ENCODE measurements around the gene ANKRD31. TPM values are rescaled to one million over a fixed set of nuclear protein-coding genes. Genes with fewer than 3 reads are reported as not detected.

ANKRD31 gene
- polyA plus RNA-seq, 2 of the 4 experiments (the other 2 are of a cell fraction) = 0.15 to 0.49 TPM

DNA sequence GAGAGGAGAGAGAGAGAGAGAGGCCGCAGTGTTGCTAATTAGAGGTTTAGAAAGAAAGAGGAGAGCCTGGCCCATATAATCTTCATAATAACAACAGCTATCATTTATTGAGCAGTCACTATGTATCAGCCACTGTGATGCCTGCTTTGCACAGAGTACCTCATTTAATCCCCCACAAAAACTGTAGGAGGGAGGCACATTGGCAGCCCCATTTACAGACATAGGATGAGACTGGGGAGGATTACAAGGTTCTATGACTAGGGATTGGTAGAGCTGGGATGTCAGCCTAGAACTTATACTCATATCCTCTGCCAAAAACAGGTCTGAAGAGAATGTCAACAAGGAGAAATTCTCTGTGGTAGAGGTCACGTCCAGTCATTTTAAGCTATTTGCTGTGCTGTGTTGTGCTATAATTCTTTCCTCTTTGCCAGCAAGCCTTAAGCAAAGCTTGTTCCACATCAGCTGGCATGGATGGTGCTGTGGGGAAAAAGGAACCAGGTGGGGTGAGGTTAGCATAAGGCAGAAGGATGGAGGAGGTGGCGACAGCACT, 177.6 kb downstream of the ANKRD31 start:
- DNase-seq (ENCODE audit: low read depth in 1 of 2, low spot score in 1 of 2) = no peak
- POLR2A ChIA-PET = no interaction called here
- H3K4me1 ChIP-seq = peaks cover 3% of the 10 kb centered on the region; the same call in 1 of the 3 replicates
- CTCF ChIA-PET = interaction anchor here (1.0 to 2.5 kb wide), 3 partner anchors 9 to 14 kb away, joined by 3 to 9 read pairs (median 3); no protein-coding TSS in a partner anchor
- 78% methylated on average over 3 of the region's 3 CpGs for WGBS (ENCODE audit: missing lambda C conversion rate)
- TF ChIP-seq CBX2 (IDR thresholded peaks at IDR 0.05; ENCODE audit: borderline replicate concordance, low read depth) (no peak), RCOR1 (IDR thresholded peaks at IDR 0.05; ENCODE audit: low read depth, low read length) (no peak), HOXA7 (CRISPR knock-in tag; IDR thresholded peaks at IDR 0.05) (no peak), RFX5 (IDR thresholded peaks at IDR 0.05) (no peak), POLR2AphosphoS2 (conservative IDR thresholded peaks at IDR 0.05; ENCODE audit: low read length) (no peak), ZC3H11A (IDR thresholded peaks at IDR 0.05) (no peak), NFE2L2 (conservative IDR thresholded peaks at IDR 0.05; ENCODE audit: low read length) (no peak), HEYL (CRISPR knock-in tag; IDR thresholded peaks at IDR 0.05) (no peak), EP300 (IDR thresholded peaks at IDR 0.05) (no peak), JUNB (IDR thresholded peaks at IDR 0.05) (no peak), JUN (IDR thresholded peaks at IDR 0.05) (no peak), KDM1A (IDR thresholded peaks at IDR 0.05; ENCODE audit: low read depth) (no peak)
- TF ChIP-seq, protein P1, sequence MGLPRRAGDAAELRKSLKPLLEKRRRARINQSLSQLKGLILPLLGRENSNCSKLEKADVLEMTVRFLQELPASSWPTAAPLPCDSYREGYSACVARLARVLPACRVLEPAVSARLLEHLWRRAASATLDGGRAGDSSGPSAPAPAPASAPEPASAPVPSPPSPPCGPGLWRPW (IDR thresholded peaks at IDR 0.05) = no peak
- TF ChIP-seq, protein P2, sequence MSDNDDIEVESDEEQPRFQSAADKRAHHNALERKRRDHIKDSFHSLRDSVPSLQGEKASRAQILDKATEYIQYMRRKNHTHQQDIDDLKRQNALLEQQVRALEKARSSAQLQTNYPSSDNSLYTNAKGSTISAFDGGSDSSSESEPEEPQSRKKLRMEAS (IDR thresholded peaks at IDR 0.05) = no peak
- TF ChIP-seq, protein P3, sequence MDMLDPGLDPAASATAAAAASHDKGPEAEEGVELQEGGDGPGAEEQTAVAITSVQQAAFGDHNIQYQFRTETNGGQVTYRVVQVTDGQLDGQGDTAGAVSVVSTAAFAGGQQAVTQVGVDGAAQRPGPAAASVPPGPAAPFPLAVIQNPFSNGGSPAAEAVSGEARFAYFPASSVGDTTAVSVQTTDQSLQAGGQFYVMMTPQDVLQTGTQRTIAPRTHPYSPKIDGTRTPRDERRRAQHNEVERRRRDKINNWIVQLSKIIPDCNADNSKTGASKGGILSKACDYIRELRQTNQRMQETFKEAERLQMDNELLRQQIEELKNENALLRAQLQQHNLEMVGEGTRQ (IDR thresholded peaks at IDR 0.05) = no peak
- TF ChIP-seq, protein P4, sequence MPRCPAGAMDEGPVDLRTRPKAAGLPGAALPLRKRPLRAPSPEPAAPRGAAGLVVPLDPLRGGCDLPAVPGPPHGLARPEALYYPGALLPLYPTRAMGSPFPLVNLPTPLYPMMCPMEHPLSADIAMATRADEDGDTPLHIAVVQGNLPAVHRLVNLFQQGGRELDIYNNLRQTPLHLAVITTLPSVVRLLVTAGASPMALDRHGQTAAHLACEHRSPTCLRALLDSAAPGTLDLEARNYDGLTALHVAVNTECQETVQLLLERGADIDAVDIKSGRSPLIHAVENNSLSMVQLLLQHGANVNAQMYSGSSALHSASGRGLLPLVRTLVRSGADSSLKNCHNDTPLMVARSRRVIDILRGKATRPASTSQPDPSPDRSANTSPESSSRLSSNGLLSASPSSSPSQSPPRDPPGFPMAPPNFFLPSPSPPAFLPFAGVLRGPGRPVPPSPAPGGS (IDR thresholded peaks at IDR 0.05) = no peak
- TF ChIP-seq, protein P5, sequence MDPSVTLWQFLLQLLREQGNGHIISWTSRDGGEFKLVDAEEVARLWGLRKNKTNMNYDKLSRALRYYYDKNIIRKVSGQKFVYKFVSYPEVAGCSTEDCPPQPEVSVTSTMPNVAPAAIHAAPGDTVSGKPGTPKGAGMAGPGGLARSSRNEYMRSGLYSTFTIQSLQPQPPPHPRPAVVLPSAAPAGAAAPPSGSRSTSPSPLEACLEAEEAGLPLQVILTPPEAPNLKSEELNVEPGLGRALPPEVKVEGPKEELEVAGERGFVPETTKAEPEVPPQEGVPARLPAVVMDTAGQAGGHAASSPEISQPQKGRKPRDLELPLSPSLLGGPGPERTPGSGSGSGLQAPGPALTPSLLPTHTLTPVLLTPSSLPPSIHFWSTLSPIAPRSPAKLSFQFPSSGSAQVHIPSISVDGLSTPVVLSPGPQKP (IDR thresholded peaks at IDR 0.05; ENCODE audit: low read depth, low read length) = no peak
- no peak overlapping the region for H3K4me2 ChIP-seq
- no peak overlapping the region for H3K27ac ChIP-seq
- H3K4me3 ChIP-seq = no peak overlapping the region
- ATAC-seq = no peak
- no peaks in the 10 kb centered on the region for H3K9me3 ChIP-seq
- no peak for FAIRE-seq

DNA sequence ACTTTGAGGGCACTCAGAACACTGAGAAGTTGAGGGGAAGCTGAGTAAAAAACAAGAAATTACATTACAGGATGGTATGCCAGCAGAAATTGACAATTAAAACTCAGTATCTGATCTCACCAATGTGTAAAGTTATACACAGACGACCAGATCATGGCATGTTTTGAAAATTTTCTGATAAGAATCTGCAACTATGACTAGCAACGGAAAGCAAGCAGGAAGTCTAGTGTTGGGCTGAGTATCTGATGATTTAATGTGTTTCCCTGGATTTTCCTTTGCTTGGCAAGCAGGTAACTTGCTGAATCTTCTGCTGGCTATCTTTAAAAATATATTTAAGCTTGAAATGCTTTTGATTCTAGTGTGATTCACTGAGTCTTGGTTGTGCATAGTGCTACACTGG, 179.1 kb downstream of the ANKRD31 start:
- no peaks in the 10 kb centered on the region for H3K9me3 ChIP-seq
- ChIA-PET POLR2A (no interaction called here), CTCF (interaction anchor here (1.0 kb wide), 1 partner anchor 279 kb away, joined by 3 read pairs; the partner anchor contains the start of gene HMGCR)
- no peak overlapping the region for H3K27ac ChIP-seq
- no peak overlapping the region for H3K4me2 ChIP-seq
- 32% methylated on average over 2 of the region's 2 CpGs for WGBS (ENCODE audit: missing lambda C conversion rate)
- FAIRE-seq (no peak), DNase-seq (ENCODE audit: low read depth in 1 of 2, low spot score in 1 of 2) (no peak), ATAC-seq (no peak)
- no peak overlapping the region for H3K4me3 ChIP-seq
- peaks cover 5% of the 10 kb centered on the region; the same call in 1 of the 3 replicates for H3K4me1 ChIP-seq
- TF ChIP-seq HEYL (CRISPR knock-in tag; IDR thresholded peaks at IDR 0.05) = no peak
- TF ChIP-seq, protein P6, sequence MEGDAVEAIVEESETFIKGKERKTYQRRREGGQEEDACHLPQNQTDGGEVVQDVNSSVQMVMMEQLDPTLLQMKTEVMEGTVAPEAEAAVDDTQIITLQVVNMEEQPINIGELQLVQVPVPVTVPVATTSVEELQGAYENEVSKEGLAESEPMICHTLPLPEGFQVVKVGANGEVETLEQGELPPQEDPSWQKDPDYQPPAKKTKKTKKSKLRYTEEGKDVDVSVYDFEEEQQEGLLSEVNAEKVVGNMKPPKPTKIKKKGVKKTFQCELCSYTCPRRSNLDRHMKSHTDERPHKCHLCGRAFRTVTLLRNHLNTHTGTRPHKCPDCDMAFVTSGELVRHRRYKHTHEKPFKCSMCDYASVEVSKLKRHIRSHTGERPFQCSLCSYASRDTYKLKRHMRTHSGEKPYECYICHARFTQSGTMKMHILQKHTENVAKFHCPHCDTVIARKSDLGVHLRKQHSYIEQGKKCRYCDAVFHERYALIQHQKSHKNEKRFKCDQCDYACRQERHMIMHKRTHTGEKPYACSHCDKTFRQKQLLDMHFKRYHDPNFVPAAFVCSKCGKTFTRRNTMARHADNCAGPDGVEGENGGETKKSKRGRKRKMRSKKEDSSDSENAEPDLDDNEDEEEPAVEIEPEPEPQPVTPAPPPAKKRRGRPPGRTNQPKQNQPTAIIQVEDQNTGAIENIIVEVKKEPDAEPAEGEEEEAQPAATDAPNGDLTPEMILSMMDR (IDR thresholded peaks at IDR 0.05) = no peak
